SH-SY5Y (cell line): Measurements from ENCODE around the gene ZC3HAV1L.

ENCODE experiments used
- GATA2 ChIP-seq: IDR thresholded peaks from 2 replicates; pipeline ENCODE4 v1.6.1; 2011; ENCODE audit warnings: mild to moderate bottlenecking, low read depth, low read length
- GATA3 ChIP-seq: IDR thresholded peaks from 2 replicates; pipeline ENCODE4 v1.6.1; 2011; ENCODE audit warnings: low read depth, mild to moderate bottlenecking, low read length, moderate library complexity

DNA sequence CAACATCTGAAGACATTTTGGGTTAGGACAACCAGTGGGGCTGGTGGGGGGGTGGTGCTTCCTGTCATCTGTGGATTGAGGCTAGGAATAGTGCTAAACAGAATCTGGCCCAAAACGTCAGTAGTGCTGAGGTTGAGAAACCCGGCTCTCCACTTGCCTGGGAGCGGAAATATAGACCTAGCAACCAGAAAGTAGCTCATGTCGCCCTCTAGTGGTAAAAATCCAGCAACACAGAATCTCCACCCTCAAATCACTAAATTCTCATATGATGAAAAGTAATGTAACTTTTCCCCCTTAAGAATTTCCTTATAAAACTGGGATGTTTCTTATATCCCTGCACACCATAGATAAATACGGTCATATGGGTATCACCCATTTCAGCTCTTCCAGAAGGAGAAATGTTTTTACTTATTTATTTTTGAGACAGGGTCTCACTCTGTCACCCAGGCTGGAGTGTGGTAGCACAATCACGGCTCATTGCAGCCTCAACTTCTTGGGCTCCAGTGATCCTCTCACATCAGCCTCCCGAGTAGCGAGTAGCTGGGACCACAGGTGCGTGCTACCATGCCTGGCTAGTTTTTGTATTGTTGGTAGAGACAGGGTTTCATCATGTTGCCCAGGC is 39.3 kb upstream of the ZC3HAV1L start:
- TF ChIP-seq GATA3: no peak
- TF ChIP-seq GATA2: no peak
